GM21737 (cell line): ENCODE data around the gene FRMD6.
"Not testable (repeated sequence)": the region's sequence is repeated elsewhere in the genome, so short reads cannot be mapped to it uniquely, and the experiment has no call there.

Source experiments
- ATAC-seq: cut with Tn5 transposase; IDR thresholded peaks from one replicate; pipeline ENCODE4 v1.9.1; 2021; ENCODE audit warnings: mild to moderate bottlenecking, moderate library complexity; ENCODE audit not compliant: unreplicated experiment

The FRMD6 gene

DNA sequence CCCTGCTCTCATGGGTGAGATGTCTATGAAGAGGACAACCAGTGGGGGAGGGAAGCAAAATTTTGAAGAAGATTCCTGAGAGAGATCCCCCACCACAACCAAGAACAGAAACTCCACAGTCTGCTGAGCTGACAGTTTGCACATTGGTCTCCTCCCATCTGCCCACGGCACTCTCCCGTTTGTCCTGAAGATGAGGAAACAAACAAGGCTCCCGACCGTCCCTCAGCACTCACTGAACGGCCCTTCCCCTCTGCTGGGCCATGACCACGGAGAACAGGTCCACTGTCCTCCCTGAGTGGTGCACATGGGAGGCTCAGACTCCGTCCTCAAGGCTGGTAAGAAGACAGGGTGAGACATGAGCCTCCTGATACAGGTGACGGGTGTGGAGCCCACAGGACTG, 114.9 kb downstream of the FRMD6 start:
- ATAC-seq: not testable (repeated sequence)

DNA sequence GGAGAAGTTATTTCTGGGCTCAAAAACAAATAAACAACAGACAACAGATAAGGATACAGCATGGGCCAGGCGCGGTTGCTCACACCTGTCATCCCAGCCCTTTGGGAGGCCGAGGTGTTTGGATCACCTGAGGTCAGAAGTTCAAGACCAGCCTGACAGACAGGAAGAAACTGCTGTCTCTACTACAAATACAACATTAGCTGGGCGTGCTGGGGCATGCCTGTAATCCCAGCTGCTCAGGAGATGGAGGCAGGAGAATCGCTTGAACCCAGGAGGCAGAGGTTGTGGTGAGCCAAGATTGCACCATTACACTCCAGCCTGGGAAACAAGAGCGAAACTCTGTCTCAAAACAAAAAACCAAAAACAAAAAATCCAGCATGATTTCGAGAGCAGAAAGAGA, 117.6 kb downstream of the FRMD6 start:
- ATAC-seq: not testable (repeated sequence)

DNA sequence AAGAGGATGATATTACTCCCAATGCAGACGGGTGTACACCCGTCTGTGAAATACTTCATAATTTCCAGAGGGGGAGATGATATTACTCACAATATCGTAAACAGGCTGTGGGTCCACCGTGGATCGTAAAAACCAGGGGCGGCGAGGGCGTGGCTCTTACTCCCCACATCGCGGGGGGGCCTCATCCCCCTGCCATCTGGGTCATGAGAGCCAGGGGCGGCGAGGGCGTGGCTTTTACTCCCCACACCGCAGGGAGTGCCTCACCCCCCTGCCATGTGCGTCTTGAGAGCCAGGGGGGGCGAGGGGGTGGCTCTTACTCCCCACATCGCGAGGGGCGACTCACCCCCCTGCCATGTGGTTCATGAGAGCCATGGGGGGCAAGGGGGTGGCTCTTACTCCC, 122.5 kb downstream of the FRMD6 start:
- ATAC-seq: no peak

DNA sequence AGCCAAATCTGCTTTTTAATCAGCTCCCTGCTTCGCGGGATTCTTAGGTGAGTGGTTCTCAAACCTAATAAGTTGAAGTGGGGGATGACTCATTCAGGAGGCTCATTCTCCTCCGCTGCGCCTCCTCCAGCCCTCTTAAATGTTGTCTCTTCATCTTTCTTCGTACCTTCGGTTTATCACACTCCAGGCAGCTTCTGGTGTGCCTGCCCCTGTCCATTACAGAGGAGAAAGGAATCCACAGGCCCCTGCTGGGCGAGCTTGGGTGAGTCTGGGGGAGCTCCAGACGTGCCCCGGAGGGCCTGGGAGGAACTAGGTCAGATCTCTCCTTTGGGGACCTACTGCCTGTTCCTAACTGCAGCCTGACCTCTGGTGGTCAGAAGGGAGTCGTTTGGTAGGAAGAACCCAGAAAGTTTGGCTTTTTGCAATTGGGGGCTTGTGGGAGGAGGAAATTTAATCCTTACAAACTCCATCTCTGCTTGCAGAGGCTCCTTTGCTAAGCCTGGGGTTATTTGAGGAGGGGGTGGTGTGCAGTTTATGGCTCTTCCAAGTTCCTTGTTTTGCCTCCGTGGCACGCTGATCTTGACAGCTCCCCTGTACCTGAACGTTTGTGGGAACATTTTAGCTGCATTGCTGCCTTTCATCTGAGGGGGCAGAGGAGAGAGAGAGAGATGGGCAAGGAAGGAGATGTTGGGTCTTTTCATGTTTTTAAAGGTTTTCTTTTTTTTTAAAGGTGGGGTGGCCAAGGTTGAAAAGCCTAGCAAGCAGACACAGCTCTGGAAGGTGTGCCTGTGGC, 124.6 kb downstream of the FRMD6 start:
- no peak for ATAC-seq

DNA sequence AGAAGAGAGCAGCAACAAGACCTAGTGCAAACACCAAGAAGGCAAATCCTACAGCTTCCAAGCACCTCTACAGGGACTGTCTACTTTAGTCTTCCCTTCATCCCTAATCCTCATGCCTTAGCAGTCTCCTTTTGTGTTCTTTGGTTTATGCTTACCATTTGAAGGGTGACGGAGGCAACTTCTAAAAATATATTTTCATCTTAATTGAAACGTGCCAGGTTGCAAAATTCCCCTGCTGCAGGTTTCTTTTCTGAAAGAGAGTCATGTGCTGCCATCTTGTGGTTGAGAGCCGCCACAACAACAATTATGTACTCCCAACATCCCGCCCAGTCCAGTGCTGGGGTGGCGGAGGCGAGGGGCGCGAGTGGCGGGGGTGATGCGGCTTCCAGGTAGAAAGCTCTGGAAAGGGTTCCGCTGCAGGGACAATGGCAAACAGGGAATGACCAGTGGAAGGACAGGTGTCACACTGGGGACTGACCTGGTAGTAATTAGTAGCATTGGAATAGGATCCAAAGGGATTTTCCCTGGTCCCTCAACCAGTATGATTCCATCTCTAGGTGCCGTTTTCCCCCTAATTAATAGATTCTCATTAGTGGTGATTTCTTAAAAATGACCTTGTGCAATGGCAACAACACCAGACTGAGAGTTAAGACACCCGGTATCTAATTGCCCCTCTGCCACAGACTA, 128.4 kb downstream of the FRMD6 start:
- ATAC-seq: no peak
